ENCODE data around the gene ANKRD11.

DNA sequence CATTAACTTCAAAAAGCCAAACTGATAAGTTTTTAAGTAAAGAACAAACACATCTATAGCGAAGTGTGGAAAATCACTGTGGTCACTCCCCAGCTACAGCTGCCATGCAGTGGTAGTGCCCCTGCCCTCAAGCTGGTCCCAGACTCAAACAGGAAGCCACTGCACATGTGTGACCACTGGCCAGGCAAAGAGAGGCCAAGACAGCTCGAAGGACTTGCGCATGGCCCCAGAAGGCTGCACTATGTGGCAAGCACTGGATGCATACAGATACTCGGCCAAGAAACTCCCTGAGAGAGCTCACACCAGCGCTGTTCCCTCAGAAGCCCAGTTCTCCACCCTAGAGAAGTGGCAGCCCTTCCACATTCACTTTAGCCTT lies 82.4 kb downstream of the ANKRD11 start:
- TF ChIP-seq, protein P1, sequence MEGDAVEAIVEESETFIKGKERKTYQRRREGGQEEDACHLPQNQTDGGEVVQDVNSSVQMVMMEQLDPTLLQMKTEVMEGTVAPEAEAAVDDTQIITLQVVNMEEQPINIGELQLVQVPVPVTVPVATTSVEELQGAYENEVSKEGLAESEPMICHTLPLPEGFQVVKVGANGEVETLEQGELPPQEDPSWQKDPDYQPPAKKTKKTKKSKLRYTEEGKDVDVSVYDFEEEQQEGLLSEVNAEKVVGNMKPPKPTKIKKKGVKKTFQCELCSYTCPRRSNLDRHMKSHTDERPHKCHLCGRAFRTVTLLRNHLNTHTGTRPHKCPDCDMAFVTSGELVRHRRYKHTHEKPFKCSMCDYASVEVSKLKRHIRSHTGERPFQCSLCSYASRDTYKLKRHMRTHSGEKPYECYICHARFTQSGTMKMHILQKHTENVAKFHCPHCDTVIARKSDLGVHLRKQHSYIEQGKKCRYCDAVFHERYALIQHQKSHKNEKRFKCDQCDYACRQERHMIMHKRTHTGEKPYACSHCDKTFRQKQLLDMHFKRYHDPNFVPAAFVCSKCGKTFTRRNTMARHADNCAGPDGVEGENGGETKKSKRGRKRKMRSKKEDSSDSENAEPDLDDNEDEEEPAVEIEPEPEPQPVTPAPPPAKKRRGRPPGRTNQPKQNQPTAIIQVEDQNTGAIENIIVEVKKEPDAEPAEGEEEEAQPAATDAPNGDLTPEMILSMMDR (IDR thresholded peaks at IDR 0.05 in 2 of 3, conservative IDR thresholded peaks at IDR 0.05 in 1 of 3; ENCODE audit: borderline replicate concordance in 1 of 3, insufficient read depth in 1 of 3, low read depth in 2 of 3, low read length in 2 of 3) = no peak
- TF ChIP-seq POLR2A (IDR thresholded peaks at IDR 0.05; ENCODE audit: borderline replicate concordance, extremely low read depth, insufficient read depth, insufficient read length) (no peak), CEBPB (IDR thresholded peaks at IDR 0.05; ENCODE audit: low read depth) (no peak), EGR1 (IDR thresholded peaks at IDR 0.05; ENCODE audit: low read depth) (no peak), SIN3A (IDR thresholded peaks at IDR 0.05; ENCODE audit: low read depth) (no peak), RAD21 (IDR thresholded peaks at IDR 0.05; ENCODE audit: low read depth) (no peak), ELF1 (IDR thresholded peaks at IDR 0.05; ENCODE audit: borderline replicate concordance, low read depth) (no peak), POLR2AphosphoS5 (IDR thresholded peaks at IDR 0.05; ENCODE audit: low read depth, low read length) (no peak), ZFX (IDR thresholded peaks at IDR 0.05) (no peak), SRF (IDR thresholded peaks at IDR 0.05; ENCODE audit: low read depth) (no peak), EZH2 (IDR thresholded peaks at IDR 0.05) (no peak), SP1 (IDR thresholded peaks at IDR 0.05; ENCODE audit: low read depth) (no peak), EZH2phosphoT487 (IDR thresholded peaks at IDR 0.05; ENCODE audit: borderline replicate concordance) (no peak)
- TF ChIP-seq, protein P2, sequence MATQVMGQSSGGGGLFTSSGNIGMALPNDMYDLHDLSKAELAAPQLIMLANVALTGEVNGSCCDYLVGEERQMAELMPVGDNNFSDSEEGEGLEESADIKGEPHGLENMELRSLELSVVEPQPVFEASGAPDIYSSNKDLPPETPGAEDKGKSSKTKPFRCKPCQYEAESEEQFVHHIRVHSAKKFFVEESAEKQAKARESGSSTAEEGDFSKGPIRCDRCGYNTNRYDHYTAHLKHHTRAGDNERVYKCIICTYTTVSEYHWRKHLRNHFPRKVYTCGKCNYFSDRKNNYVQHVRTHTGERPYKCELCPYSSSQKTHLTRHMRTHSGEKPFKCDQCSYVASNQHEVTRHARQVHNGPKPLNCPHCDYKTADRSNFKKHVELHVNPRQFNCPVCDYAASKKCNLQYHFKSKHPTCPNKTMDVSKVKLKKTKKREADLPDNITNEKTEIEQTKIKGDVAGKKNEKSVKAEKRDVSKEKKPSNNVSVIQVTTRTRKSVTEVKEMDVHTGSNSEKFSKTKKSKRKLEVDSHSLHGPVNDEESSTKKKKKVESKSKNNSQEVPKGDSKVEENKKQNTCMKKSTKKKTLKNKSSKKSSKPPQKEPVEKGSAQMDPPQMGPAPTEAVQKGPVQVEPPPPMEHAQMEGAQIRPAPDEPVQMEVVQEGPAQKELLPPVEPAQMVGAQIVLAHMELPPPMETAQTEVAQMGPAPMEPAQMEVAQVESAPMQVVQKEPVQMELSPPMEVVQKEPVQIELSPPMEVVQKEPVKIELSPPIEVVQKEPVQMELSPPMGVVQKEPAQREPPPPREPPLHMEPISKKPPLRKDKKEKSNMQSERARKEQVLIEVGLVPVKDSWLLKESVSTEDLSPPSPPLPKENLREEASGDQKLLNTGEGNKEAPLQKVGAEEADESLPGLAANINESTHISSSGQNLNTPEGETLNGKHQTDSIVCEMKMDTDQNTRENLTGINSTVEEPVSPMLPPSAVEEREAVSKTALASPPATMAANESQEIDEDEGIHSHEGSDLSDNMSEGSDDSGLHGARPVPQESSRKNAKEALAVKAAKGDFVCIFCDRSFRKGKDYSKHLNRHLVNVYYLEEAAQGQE (IDR thresholded peaks at IDR 0.05; ENCODE audit: low read depth) = no peak

All from HCT116 (cell line).